Measurements from ENCODE around the gene YIPF1. TPM values are rescaled to one million over a fixed set of nuclear protein-coding genes. Genes with fewer than 3 reads are reported as not detected.

YIPF1 gene
- total RNA-seq = 14.4 and 21.0 TPM in 2 replicates
- polyA plus RNA-seq = 28.3 and 29.7 TPM in 2 replicates

DNA sequence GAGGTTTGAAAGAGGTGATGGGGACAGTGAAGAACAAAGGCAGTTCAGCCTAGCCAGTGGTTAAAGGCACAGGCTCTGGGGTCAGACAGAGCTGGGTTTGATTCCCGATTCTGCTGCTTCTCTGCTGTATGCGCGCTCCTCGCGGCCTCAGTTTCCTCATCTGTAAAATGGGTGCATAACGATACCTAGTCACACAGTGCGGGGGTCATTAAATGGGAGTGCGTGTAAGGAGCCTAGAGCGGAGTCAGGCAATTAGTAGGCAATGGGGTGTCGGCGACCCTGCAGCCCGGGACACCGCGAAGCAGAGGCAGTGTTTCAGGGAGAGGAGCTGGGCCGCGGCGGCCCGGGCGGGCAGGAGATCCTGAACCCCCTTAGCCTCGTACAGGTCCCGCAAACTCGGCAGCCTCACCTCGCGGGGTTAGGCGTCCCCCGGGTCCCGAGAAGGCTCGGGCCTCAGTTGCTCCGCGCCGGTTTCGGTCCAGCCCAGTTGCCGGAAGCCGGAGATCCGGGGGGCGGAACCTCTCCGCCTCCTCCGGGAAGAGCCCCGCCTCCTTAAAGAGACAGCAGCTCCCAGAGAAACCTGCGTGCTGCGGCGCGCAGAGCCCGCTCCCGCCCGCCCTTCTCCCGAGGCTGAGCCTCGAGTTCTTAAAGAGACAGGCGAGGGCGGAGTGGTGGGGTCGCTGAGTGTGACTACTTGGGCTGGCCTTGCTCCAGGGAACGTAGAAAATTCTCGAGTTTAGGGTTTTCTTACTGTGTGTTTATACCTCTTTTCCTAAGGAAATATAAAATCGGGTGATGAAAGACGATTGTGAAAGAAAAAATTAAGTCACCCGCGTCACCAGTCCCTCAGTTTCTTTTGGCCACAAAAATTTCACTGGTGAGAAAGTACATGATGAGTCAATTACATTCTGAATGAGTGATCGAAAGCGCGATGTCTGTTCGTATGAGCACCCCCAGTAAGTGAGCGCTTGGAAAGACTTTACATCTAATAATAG, at the start of gene YIPF1:
Gene YIPF1 (minus strand): TSS at position 494 of the 995 bp plus-strand sequence. CDS start 860 bp downstream, outside the sequence.
- peaks cover 4% of the 10 kb centered on the region for H3K4me1 ChIP-seq (ENCODE audit: low read depth)
- H3K27me3 ChIP-seq = no peaks in the 10 kb centered on the region
- no peaks in the 10 kb centered on the region for H3K9me3 ChIP-seq (ENCODE audit: low read depth)
- DNase-seq (ENCODE audit: low read depth in 1 of 2, low spot score in 1 of 2) = peak; percentile 90
- H3K4me3 ChIP-seq = peak within 1 kb of the TSS; percentile 75
- TF ChIP-seq, protein P1, sequence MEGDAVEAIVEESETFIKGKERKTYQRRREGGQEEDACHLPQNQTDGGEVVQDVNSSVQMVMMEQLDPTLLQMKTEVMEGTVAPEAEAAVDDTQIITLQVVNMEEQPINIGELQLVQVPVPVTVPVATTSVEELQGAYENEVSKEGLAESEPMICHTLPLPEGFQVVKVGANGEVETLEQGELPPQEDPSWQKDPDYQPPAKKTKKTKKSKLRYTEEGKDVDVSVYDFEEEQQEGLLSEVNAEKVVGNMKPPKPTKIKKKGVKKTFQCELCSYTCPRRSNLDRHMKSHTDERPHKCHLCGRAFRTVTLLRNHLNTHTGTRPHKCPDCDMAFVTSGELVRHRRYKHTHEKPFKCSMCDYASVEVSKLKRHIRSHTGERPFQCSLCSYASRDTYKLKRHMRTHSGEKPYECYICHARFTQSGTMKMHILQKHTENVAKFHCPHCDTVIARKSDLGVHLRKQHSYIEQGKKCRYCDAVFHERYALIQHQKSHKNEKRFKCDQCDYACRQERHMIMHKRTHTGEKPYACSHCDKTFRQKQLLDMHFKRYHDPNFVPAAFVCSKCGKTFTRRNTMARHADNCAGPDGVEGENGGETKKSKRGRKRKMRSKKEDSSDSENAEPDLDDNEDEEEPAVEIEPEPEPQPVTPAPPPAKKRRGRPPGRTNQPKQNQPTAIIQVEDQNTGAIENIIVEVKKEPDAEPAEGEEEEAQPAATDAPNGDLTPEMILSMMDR (IDR thresholded peaks at IDR 0.05; ENCODE audit: low read depth, low read length) = no peak
- H3K27ac ChIP-seq = no peak within 1 kb of the TSS
- H3K36me3 ChIP-seq = no peaks in the 10 kb centered on the region

DNA sequence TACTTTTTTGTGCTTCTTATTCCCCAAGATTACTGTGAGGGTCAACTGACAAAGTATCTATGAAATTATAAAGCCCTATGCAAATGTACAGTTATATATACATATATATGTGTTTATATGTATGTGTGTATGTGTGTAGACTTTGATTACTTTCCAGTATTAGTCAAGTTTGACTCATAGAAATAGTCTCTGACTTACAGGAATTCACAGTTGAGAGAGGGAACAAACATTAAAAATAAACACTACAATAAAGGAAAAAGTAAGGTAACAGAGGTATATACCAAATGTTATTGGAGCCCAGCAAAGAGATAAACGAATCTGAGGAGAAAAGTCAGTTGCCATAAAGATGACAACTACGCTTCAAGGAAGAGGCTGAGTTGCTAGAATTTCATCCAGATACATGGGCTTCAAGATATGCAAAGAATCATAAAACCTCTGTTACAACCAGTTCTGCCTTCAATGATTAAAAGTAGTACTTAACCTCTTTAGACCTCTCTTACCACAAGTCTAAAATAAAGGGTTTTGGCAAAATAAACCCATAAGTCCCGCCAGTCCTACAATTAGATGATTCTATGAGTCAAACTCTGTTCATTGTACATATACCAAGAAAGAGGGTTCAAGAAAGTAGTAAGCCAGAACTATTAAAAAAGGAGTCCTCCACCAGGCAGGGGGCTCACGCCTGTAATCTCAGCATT, 48.7 kb upstream of the YIPF1 start:
- no peaks in the 10 kb centered on the region for H3K36me3 ChIP-seq
- H3K4me1 ChIP-seq (ENCODE audit: low read depth) = no peaks in the 10 kb centered on the region
- H3K27ac ChIP-seq = no peak overlapping the region
- DNase-seq (ENCODE audit: low read depth in 1 of 2, low spot score in 1 of 2) = no peak
- no peaks in the 10 kb centered on the region for H3K9me3 ChIP-seq (ENCODE audit: low read depth)
- H3K4me3 ChIP-seq = no peak overlapping the region
- no peaks in the 10 kb centered on the region for H3K27me3 ChIP-seq
- TF ChIP-seq, protein P1 (IDR thresholded peaks at IDR 0.05; ENCODE audit: low read depth, low read length) = no peak

DNA sequence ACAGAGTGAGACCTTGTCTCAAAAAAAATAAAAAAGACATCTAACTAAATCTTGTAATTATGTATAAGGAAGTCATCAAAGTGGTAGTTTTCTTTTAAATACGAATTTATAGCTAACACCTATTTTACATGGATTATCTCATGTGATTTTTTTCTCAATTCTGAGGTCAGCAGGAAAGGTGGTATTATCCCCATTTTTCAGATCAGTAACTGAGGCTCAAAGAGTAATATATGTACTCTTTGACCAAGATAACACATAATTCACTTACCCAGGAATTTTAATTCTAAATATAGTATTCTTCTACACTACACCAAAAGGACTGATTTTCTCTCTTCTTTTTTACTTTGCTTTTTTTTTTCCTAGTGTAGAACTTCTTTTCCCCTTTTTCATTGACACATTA, 46.8 kb upstream of the YIPF1 start:
- no peaks in the 10 kb centered on the region for H3K36me3 ChIP-seq

DNA sequence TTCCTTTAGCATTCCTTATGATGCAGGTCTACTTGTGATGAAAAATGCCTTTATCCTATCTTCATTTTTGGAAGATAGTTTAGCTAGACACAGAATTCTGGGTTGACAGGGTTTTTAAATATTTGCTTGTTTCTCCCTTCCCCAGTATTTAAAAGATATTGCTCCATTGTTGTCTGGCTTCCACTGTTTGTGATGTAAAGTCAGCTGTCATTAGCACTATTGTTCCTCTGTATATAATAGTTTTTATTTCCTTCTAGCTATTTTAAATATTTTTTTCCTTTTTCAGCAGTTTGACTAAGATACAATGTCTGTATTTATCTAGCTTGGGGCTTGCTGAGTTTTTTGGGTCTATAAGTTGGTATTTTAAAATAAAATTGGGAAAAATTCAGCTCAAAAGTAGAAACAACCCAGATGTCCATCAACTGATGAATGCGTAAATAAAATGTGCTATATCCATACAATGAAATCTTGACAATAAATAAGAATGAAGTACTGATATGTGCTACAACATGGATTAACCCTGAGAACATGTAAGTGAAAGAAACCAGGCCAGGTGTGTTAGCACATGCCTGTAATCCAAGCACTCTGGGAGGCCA, 44.7 kb upstream of the YIPF1 start:
- Histone ChIP-seq H3K27me3 (no peaks in the 10 kb centered on the region), H3K36me3 (no peaks in the 10 kb centered on the region)

More for the DNA sequence above, 46.8 kb upstream of the YIPF1 start:
- DNase-seq (ENCODE audit: low read depth in 1 of 2, low spot score in 1 of 2) = no peak
- Histone ChIP-seq H3K27ac (no peak overlapping the region), H3K27me3 (no peaks in the 10 kb centered on the region), H3K9me3 (ENCODE audit: low read depth) (no peaks in the 10 kb centered on the region), H3K4me3 (no peak overlapping the region), H3K4me1 (ENCODE audit: low read depth) (no peaks in the 10 kb centered on the region)
- TF ChIP-seq, protein P1 (IDR thresholded peaks at IDR 0.05; ENCODE audit: low read depth, low read length) = no peak

DNA sequence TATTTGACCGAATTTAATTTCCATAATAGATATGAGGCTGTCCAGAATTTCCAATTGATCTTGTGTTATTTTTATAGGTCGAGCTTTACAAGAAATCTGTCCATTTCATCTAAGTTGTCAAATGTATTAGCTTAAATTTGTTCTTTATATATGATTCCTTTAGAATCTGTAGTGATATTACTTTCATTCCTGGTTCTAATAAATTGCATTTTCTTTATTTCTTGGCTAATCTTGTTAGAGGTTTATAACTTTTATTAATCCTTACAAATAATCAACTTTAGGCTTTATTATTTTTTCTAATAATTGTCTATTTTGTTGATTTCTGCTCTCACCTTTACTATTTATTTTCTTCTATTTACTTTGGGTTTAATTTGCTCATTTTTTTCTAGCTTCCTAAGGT, 41.9 kb upstream of the YIPF1 start:
- Histone ChIP-seq H3K27me3 (no peaks in the 10 kb centered on the region), H3K4me1 (ENCODE audit: low read depth) (no peaks in the 10 kb centered on the region), H3K9me3 (ENCODE audit: low read depth) (no peaks in the 10 kb centered on the region), H3K27ac (no peak overlapping the region), H3K4me3 (no peak overlapping the region), H3K36me3 (no peaks in the 10 kb centered on the region)
- DNase-seq (ENCODE audit: low read depth in 1 of 2, low spot score in 1 of 2) = no peak
- TF ChIP-seq, protein P1 (IDR thresholded peaks at IDR 0.05; ENCODE audit: low read depth, low read length) = no peak

More for the DNA sequence above, 44.7 kb upstream of the YIPF1 start:
- DNase-seq (ENCODE audit: low read depth in 1 of 2, low spot score in 1 of 2) = no peak
- Histone ChIP-seq H3K4me3 (no peak overlapping the region), H3K9me3 (ENCODE audit: low read depth) (no peaks in the 10 kb centered on the region), H3K27ac (no peak overlapping the region), H3K4me1 (ENCODE audit: low read depth) (no peaks in the 10 kb centered on the region)
- TF ChIP-seq, protein P1 (IDR thresholded peaks at IDR 0.05; ENCODE audit: low read depth, low read length) = no peak
